Prostate gland (tissue), 2 donors: Measurements from ENCODE around the gene C11orf97. TPM values are rescaled to one million over a fixed set of nuclear protein-coding genes. Genes with fewer than 3 reads are reported as not detected.

Source experiments
- DNase-seq: peaks from one replicate; pipeline ENCODE4 v3.0.0-alpha.2; 2019; ENCODE audit warnings: low spot score
- H3K27ac ChIP-seq, 2 donors: fragments of 200-600 bp; sonication (generic); 2 replicates each; pipeline ENCODE4 v1.5.1; 2017 to 2019
- H3K27me3 ChIP-seq: fragments of 200-600 bp; sonication (generic); replicated peaks from 2 replicates; pipeline ENCODE4 v1.5.1; 2019; ENCODE audit not compliant: insufficient read depth
- H3K36me3 ChIP-seq, 2 donors: fragments of 200-600 bp; sonication (generic); 1 replicate in 1 of 2; 2 replicates in 1 of 2; pipeline versions ENCODE4 v1.5.1 to v1.8.1; 2017 to 2019
- H3K4me1 ChIP-seq: fragments of 200-600 bp; sonication (generic); replicated peaks from 2 replicates; pipeline ENCODE4 v1.5.1; 2019
- H3K4me3 ChIP-seq, 2 donors: fragments of 200-600 bp; sonication (generic); 2 replicates each; pipeline ENCODE4 v1.5.1; 2017 to 2019
- H3K9me3 ChIP-seq: fragments of 200-600 bp; sonication (generic); 2 replicates; pipeline ENCODE4 v1.5.1; 2017
- CTCF ChIP-seq, 4 experiments: fragments of 200-600 bp in 2 of 4; fragments of 450-650 bp in 2 of 4; sonication (generic) in 2 of 4; IDR thresholded peaks; 1 replicate in 3 of 4; 2 replicates in 1 of 4; pipeline ENCODE4 v1.5.1; 2016 to 2019; ENCODE audit warnings: antibody characterized with exemption in 4 of 4, mild to moderate bottlenecking in 2 of 4, moderate library complexity in 2 of 4
- POLR2A ChIP-seq: fragments of 450-650 bp; IDR thresholded peaks from one replicate; pipeline ENCODE4 v1.6.1; 2016; ENCODE audit warnings: antibody characterized with exemption, mild to moderate bottlenecking
- POLR2AphosphoS5 ChIP-seq: sonication (generic); formaldehyde crosslinking; IDR thresholded peaks from one replicate; pipeline ENCODE4 v1.6.1; 2017; ENCODE audit warnings: antibody characterized with exemption
- WGBS: methylation state at CpG from one replicate; pipeline ENCODE4 v1.1.5; 2018; 5-methylcytosine and 5-hydroxymethylcytosine counted together
- intact Hi-C: fragments of 100-400 bp; cut with DNase I; formaldehyde crosslinking; loops from one replicate; pipeline ENCODE4 v1.14.2; 2022
- total RNA-seq, 2 donors: library from RNA; depleted of rRNA; stranded (reverse); fragments of >200 nt; gene quantifications; one replicate each; pipeline ENCODE4 v1.1.0, GENCODE V29; 2016

The C11orf97 gene
- total RNA-seq, 2 donors from 2014 or later: not detected

GRCh38 chr11:94481342-94481741 is 30.9 kb upstream of the C11orf97 start:
- no peak overlapping the region for H3K27ac ChIP-seq
- H3K4me1 ChIP-seq: no peaks in the 10 kb centered on the region
- no peak overlapping the region for H3K4me3 ChIP-seq
- H3K27me3 ChIP-seq: no peaks in the 10 kb centered on the region
- no peak for DNase-seq
- intact Hi-C loops: no loop called here
- peaks cover 0 to 5% of the 10 kb centered on the region in 2 donors for H3K36me3 ChIP-seq
- TF ChIP-seq POLR2AphosphoS5 (no peak), POLR2A (no peak), CTCF (IDR thresholded peaks at IDR 0.05) (no peak)
- H3K9me3 ChIP-seq: no peaks in the 10 kb centered on the region

- H3K9me3 ChIP-seq: no peaks in the 10 kb centered on the region
- no peak for DNase-seq
- 93% methylated on average over 1 of the region's 1 CpG for WGBS
- no peaks in the 10 kb centered on the region for H3K27me3 ChIP-seq
- H3K4me3 ChIP-seq: no peak overlapping the region
- H3K27ac ChIP-seq: no peak overlapping the region
- no peaks in the 10 kb centered on the region for H3K36me3 ChIP-seq
- intact Hi-C loops: no loop called here
- no peak for TF ChIP-seq POLR2AphosphoS5
- no peak for TF ChIP-seq CTCF (IDR thresholded peaks at IDR 0.05)
- TF ChIP-seq POLR2A: no peak
- H3K4me1 ChIP-seq: no peaks in the 10 kb centered on the region
Observed at GRCh38 chr11:94486068-94486467, 26.2 kb upstream of the C11orf97 start.

GRCh38 chr11:94493281-94494125 is 18.8 kb upstream of the C11orf97 start, which contains the start of the genes ANKRD49 and MRE11:
TSS of gene ANKRD49 (plus strand) at chr11:94493984. CDS start at chr11:94496694, 2,710 bp downstream.
TSS of gene MRE11 (minus strand) at chr11:94493844. CDS start at chr11:94492801, 1,043 bp downstream.
- under 1% methylated on average over 53 of the region's 55 CpGs for WGBS
- Histone ChIP-seq H3K4me1 (peaks cover 5% of the 10 kb centered on the region), H3K27me3 (no peaks in the 10 kb centered on the region), H3K36me3 (peaks cover 0 to 4% of the 10 kb centered on the region in 2 donors), H3K4me3 (peak within 1 kb of the TSS; percentile 75 to 81), H3K9me3 (no peaks in the 10 kb centered on the region), H3K27ac (peak within 1 kb of the TSS; percentile 70 to 81)
- DNase-seq: peak; percentile 98
- intact Hi-C loops: loop anchor here (10.0 kb wide), 1 partner anchor 309 kb away; no protein-coding TSS in a partner anchor
- TF ChIP-seq POLR2AphosphoS5 (peak; percentile 93), POLR2A (peak; percentile 30), CTCF (IDR thresholded peaks at IDR 0.05) (peak in 1 of 4 experiments; percentile 3)

GRCh38 chr11:94494126-94494680 is 18.1 kb upstream of the C11orf97 start:
- Histone ChIP-seq H3K4me1 (peaks cover 5% of the 10 kb centered on the region), H3K27ac (peak overlapping the region; percentile 70 to 81), H3K27me3 (no peaks in the 10 kb centered on the region), H3K9me3 (no peaks in the 10 kb centered on the region), H3K36me3 (peaks cover 0 to 4% of the 10 kb centered on the region in 2 donors), H3K4me3 (peak overlapping the region; percentile 75 to 81)
- 4% methylated on average over 19 of the region's 19 CpGs for WGBS
- intact Hi-C loops: loop anchor here (10.0 kb wide), 1 partner anchor 309 kb away; no protein-coding TSS in a partner anchor
- no peak for DNase-seq
- no peak for TF ChIP-seq CTCF (IDR thresholded peaks at IDR 0.05)
- no peak for TF ChIP-seq POLR2AphosphoS5
- no peak for TF ChIP-seq POLR2A
